GM18520 (cell line): ENCODE measurements around the gene SRGAP3.

ENCODE experiments used
- ATAC-seq: cut with Tn5 transposase; IDR thresholded peaks from one replicate; pipeline ENCODE4 v1.9.1; 2021; ENCODE audit not compliant: unreplicated experiment

Gene SRGAP3

DNA sequence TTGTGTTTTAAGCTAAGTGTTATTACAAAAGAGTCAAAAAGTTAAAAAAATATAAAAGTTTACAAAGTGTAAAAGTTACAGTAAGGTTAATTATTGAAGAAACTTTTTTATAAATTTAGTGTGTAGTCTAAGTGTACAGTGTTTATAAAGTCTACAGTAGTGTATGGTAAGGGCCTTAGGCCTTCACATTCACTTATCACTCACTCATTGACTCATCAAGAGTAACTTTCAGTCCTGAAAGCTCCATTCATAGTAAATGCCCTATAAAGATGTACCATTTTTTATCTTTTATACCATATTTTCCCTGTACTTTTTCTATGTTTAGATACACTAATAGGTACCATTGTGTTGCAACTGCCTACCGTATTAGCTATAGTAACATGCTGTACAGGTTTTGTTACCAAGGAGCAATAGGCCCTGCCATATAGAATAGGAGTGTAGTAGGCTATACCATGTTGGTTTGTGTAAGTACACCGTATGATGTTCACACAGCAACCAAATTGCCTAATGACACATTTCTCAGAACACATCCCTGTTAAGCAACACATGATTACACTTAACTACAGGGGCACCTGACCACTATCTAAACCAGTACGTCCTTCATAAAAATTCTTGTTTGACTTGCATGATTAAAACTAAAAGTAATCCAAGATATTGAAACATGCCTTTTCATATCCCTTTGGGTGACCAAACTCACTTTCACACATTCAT lies 303.4 kb downstream of the SRGAP3 start:
- ATAC-seq: no peak

- ATAC-seq: no peak
Measured at GRCh38 chr3:8942746-8943488, 306.5 kb downstream of the SRGAP3 start.

DNA sequence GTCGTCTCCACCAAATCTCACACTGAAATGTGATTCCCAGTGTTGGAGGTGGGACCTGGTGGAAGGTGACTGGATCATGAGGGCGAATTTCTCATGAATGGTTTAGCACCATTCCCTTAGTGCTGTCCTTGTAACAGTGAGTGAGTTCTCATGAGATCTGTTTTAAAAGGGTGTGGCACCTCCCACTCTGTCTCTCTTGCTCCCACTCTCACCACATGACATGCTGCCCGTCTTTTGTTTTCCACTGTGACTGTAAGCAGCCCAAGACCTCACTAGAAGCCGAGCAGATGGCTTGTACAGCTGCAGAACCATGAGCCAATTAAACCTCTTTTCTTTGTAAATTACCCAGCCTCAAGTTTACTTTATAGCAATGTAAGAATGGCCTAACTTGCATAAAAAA lies 307.3 kb downstream of the SRGAP3 start:
- ATAC-seq: no peak

DNA sequence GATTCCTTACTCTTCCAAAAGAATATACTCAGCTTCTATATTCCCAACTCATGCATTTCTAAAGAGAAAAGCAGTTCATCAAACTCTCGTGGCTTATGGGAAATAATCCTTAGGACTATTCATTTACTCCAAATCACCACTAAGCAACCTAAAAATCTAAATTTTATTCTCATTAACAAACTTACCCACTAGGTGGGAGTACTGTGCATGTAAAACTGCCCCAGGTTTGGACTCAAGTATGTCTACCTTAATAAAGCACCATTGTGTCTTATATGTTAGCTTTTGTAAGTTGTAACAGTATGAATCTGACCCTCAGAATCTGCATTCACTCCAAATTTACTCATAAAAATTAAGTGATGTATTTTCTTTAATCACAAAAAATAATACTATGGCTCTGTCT lies 311.4 kb downstream of the SRGAP3 start:
- no peak for ATAC-seq

GRCh38 chr3:8937064-8938020 lies 312.1 kb downstream of the SRGAP3 start:
- no peak for ATAC-seq

DNA sequence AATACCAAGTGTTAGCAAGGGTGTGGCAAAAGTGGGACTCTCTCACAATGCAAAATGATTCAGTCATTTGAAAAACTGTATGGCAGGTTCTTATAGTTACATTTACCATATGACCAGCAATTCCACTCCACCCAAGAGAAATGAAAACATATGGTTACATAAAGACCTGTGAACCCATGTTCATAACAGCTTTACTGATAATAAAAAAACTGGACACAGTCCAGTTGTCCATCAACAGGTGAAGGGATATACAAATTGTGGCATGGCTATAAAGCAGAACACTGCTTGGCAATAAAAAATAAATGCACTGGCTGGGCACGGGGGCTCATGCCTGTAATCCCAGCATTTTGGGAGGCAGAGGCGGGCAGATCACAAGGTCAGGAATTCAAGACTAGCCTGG lies 316.9 kb downstream of the SRGAP3 start:
- ATAC-seq: no peak

- no peak for ATAC-seq
Measured at GRCh38 chr3:8931342-8931741, 318.1 kb downstream of the SRGAP3 start.
